HCT116 (cell line): ENCODE results near the gene GCNT4. TPM values are rescaled to one million over a fixed set of nuclear protein-coding genes. Genes with fewer than 3 reads are reported as not detected.

ENCODE experiments used
- ATAC-seq: fragments of 200-7000 bp; cut with Tn5 transposase; 2 replicates; pipeline ENCODE4 v1.9.1; 2020; ENCODE audit warnings: mild to moderate bottlenecking, moderate library complexity
- BruUV-seq: library from RNA; stranded (reverse); fragments of 400-500 nt; replicated peaks from 2 replicates; lab custom pipeline; 2021; lab: Mats Ljungman, UMichigan
- CTCF ChIA-PET: fragments of 300-600 bp; sonication (Branson Sonifier 250); formaldehyde crosslinking; loops from one replicate; lab custom pipeline; 2021; ENCODE audit warnings: antibody characterized with exemption; lab: Charles Lee
- POLR2A ChIA-PET: fragments of 300-600, 350-600 bp; sonication (Branson Sonifier 250); formaldehyde crosslinking; loops from one replicate; lab custom pipeline; 2021; ENCODE audit warnings: antibody characterized with exemption; lab: Charles Lee
- RAD21 ChIA-PET, 2 experiments: fragments of 300-600 bp; sonication (Branson Sonifier 250); formaldehyde crosslinking; loops; one replicate each; lab custom pipeline; 2023; ENCODE audit warnings: low total read pairs in 2 of 2; ENCODE audit not compliant: uncharacterized antibody in 2 of 2, unreplicated experiment in 2 of 2, low non-redundant PET in 1 of 2; lab: Charles Lee
- DNase-seq: peaks from one replicate; pipeline ENCODE4 v3.0.0-alpha.2; 2010; ENCODE audit warnings: low read depth, low spot score
- H2AFZ ChIP-seq: fragments of 200-600 bp; shearing (Covaris generic), sonication (generic); 2 replicates; pipeline ENCODE4 v1.6.1; 2017; ENCODE audit warnings: low read depth, mixed run types, mixed read lengths, antibody characterized with exemption, low read length; ENCODE audit not compliant: poor library complexity, severe bottlenecking
- H3K27ac ChIP-seq: 2 replicates; pipeline ENCODE4 v1.5.1; 2012; ENCODE audit warnings: low read depth, low read length
- H3K27me3 ChIP-seq: fragments of 200-600 bp; sonication (generic); 2 replicates; pipeline ENCODE4 v1.6.1; 2016; ENCODE audit warnings: mixed run types, low read length, mixed read lengths; ENCODE audit not compliant: insufficient read depth
- H3K36me3 ChIP-seq, 2 experiments: fragments of 200-500 bp in 1 of 2; fragments of 200-600 bp in 1 of 2; sonication (Bioruptor generic) in 1 of 2; sonication (generic) in 1 of 2; 2 replicates each; pipeline versions ENCODE4 v1.5.1 to v1.6.1; 2014 to 2016; ENCODE audit warnings: low read length in 2 of 2, inconsistent platforms in 1 of 2, mixed read lengths in 1 of 2, mixed run types in 1 of 2; ENCODE audit not compliant: insufficient read depth in 2 of 2, control insufficient read depth in 1 of 2
- H3K4me1 ChIP-seq, 2 experiments: fragments of 200-600 bp in 1 of 2; sonication (generic) in 1 of 2; 2 replicates each; pipeline versions ENCODE4 v1.5.1 to v1.6.1; 2012 to 2017; ENCODE audit warnings: low read length in 2 of 2, inconsistent platforms in 1 of 2, mild to moderate bottlenecking in 1 of 2, mixed read lengths in 1 of 2, mixed run types in 1 of 2, moderate library complexity in 1 of 2; ENCODE audit not compliant: insufficient read depth in 2 of 2, control insufficient read depth in 1 of 2
- H3K4me2 ChIP-seq: fragments of 200-600 bp; sonication (generic); 2 replicates; pipeline ENCODE4 v1.6.1; 2017; ENCODE audit warnings: mixed run types, low read length, mixed read lengths
- H3K4me3 ChIP-seq, 2 experiments: fragments of 200-600 bp in 1 of 2; sonication (generic) in 1 of 2; replicated peaks in 1 of 2; 2 replicates each; pipeline ENCODE4 v1.5.1; 2011 to 2016; ENCODE audit warnings: low read length in 2 of 2, control low read depth in 1 of 2, low read depth in 1 of 2, mild to moderate bottlenecking in 1 of 2, mixed read lengths in 1 of 2, mixed run types in 1 of 2
- H3K79me2 ChIP-seq: fragments of 200-600 bp; sonication (generic); 2 replicates; pipeline ENCODE4 v1.6.1; 2017; ENCODE audit warnings: mild to moderate bottlenecking, mixed run types, low read length, moderate library complexity, mixed read lengths; ENCODE audit not compliant: insufficient read depth
- H3K9ac ChIP-seq: fragments of 200-600 bp; sonication (generic); 2 replicates; pipeline ENCODE4 v1.6.1; 2016; ENCODE audit warnings: low read length, mixed read lengths
- H3K9me2 ChIP-seq: fragments of 200-600 bp; sonication (generic), shearing (Covaris generic); 2 replicates; pipeline ENCODE4 v1.6.1; 2017; ENCODE audit warnings: mixed run types, mild to moderate bottlenecking, moderate library complexity; ENCODE audit not compliant: insufficient read depth
- H3K9me3 ChIP-seq, 2 experiments: fragments of 200-500 bp in 1 of 2; fragments of 200-600 bp in 1 of 2; sonication (Bioruptor generic) in 1 of 2; sonication (generic) in 1 of 2; 2 replicates each; pipeline ENCODE4 v1.6.1; 2014 to 2017; ENCODE audit warnings: low read length in 2 of 2, mixed read lengths in 2 of 2, inconsistent platforms in 1 of 2, low read depth in 1 of 2, mild to moderate bottlenecking in 1 of 2, mixed run types in 1 of 2, moderate library complexity in 1 of 2; ENCODE audit not compliant: control insufficient read depth in 1 of 2, insufficient read depth in 1 of 2
- H4K20me1 ChIP-seq: fragments of 200-600 bp; sonication (generic), shearing (Covaris generic); 2 replicates; pipeline ENCODE4 v1.6.1; 2017; ENCODE audit warnings: mixed run types, mild to moderate bottlenecking, moderate library complexity; ENCODE audit not compliant: insufficient read depth
- CBX3 ChIP-seq: IDR thresholded peaks from 2 replicates; pipeline ENCODE4 v1.6.1; 2012; ENCODE audit warnings: low read depth
- EZH2 ChIP-seq: fragments of 200-600 bp; sonication (generic); IDR thresholded peaks from 2 replicates; pipeline ENCODE4 v1.6.1; 2017; ENCODE audit warnings: antibody characterized with exemption, mixed run types
- JUND ChIP-seq: IDR thresholded peaks from 2 replicates; pipeline ENCODE4 v1.6.1; 2012
- MAX ChIP-seq: IDR thresholded peaks from 2 replicates; pipeline ENCODE4 v1.6.1; 2012
- REST ChIP-seq: IDR thresholded peaks from 2 replicates; pipeline ENCODE4 v1.6.1; 2012; ENCODE audit warnings: low read depth
- ZNF274 ChIP-seq: fragments of 200-500 bp; sonication (Bioruptor generic); IDR thresholded peaks from 2 replicates; pipeline ENCODE4 v1.6.1; 2014; ENCODE audit warnings: mild to moderate bottlenecking, low read depth, low read length, inconsistent platforms
- intact Hi-C: fragments of 100-400 bp; cut with micrococcal nuclease; formaldehyde crosslinking; loops from 2 replicates; pipeline ENCODE4 v1.10.0; 2022
- total RNA-seq: library from RNA; stranded (reverse); gene quantifications from one replicate; pipeline ENCODE4 v1.2.1, GENCODE V29; 2021; ENCODE audit not compliant: unreplicated experiment

The GCNT4 gene
- total RNA-seq, 1 experiment from 2014 or later: 0.07 TPM

- no peak overlapping the region for H3K27ac ChIP-seq
- no peaks in the 10 kb centered on the region for H3K9me3 ChIP-seq
- ChIA-PET POLR2A (no interaction called here), CTCF (no interaction called here), RAD21 (no interaction called here)
- TF ChIP-seq CBX3 (no peak), JUND (no peak), EZH2 (no peak), REST (no peak), MAX (no peak), ZNF274 (no peak)
- H3K4me1 ChIP-seq: peaks cover 12 to 26% of the 10 kb centered on the region in 2 experiments; a peak in 3 of 4 replicates
- no peaks in the 10 kb centered on the region for H4K20me1 ChIP-seq
- DNase-seq (no peak), ATAC-seq (no peak)
- H3K79me2 ChIP-seq: no peaks in the 10 kb centered on the region
- no peak overlapping the region for H2AFZ ChIP-seq
- intact Hi-C loops: loop anchor here (5.0 kb wide), 1 partner anchor 291 kb away; the partner anchor contains the start of gene HMGCR
- no peak overlapping the region for H3K9ac ChIP-seq
- H3K4me2 ChIP-seq: no peak overlapping the region
- no peaks in the 10 kb centered on the region for H3K9me2 ChIP-seq
- no peak overlapping the region for H3K4me3 ChIP-seq
- no TSS peak for BruUV-seq
- H3K27me3 ChIP-seq: no peaks in the 10 kb centered on the region
- no peaks in the 10 kb centered on the region for H3K36me3 ChIP-seq
Measured at GRCh38 chr5:75046366-75047142, 5.8 kb downstream of the GCNT4 start.
